ENCODE measurements around the gene ODR4. TPM values are rescaled to one million over a fixed set of nuclear protein-coding genes. Genes with fewer than 3 reads are reported as not detected.

ODR4 gene
- total RNA-seq, 1 experiment from 2014 or later = 7.9 TPM

GRCh38 chr1:186327331-186327730 is 48.3 kb upstream of the ODR4 start:
- H3K4me1 ChIP-seq (ENCODE audit: insufficient read depth, low read length) = no peaks in the 10 kb centered on the region
- no peaks in the 10 kb centered on the region for H3K27me3 ChIP-seq (ENCODE audit: low read length)
- DNase-seq = no peak
- ChIA-PET POLR2A (ENCODE audit: unreplicated experiment) (no interaction called here), CTCF (no interaction called here)
- BruUV-seq (replicated peaks) = no TSS peak
- H2AFZ ChIP-seq (ENCODE audit: low read length) = no peak overlapping the region
- H3K36me3 ChIP-seq (ENCODE audit: low read depth, low read length) = peaks cover 40% of the 10 kb centered on the region
- H3K9me2 ChIP-seq (replicated peaks; ENCODE audit: low read length) = no peaks in the 10 kb centered on the region
- H3K4me3 ChIP-seq (ENCODE audit: low read length) = no peak overlapping the region
- H3K4me2 ChIP-seq (ENCODE audit: low read length) = no peak overlapping the region
- H3K9ac ChIP-seq (ENCODE audit: low read length) = no peak overlapping the region
- no peaks in the 10 kb centered on the region for H3K9me3 ChIP-seq (ENCODE audit: low read length)
- TF ChIP-seq CTCF (conservative IDR thresholded peaks at IDR 0.05; ENCODE audit: low read depth, low read length) = no peak
- no peak for TF ChIP-seq EZH2phosphoT487 (IDR thresholded peaks at IDR 0.05; ENCODE audit: borderline replicate concordance, low read length)
- no peak for TF ChIP-seq EZH2 (IDR thresholded peaks at IDR 0.05; ENCODE audit: low read length, unreplicated experiment)
- H4K20me1 ChIP-seq (ENCODE audit: low read length) = no peaks in the 10 kb centered on the region
- H3K79me2 ChIP-seq (ENCODE audit: low read length) = no peaks in the 10 kb centered on the region
- intact Hi-C loops (cut with micrococcal nuclease) = no loop called here
- H3K27ac ChIP-seq (ENCODE audit: low read length) = no peak overlapping the region
- H3F3A ChIP-seq (ENCODE audit: low read length, unreplicated experiment) = no peaks in the 10 kb centered on the region
- no peak for ATAC-seq

DNA sequence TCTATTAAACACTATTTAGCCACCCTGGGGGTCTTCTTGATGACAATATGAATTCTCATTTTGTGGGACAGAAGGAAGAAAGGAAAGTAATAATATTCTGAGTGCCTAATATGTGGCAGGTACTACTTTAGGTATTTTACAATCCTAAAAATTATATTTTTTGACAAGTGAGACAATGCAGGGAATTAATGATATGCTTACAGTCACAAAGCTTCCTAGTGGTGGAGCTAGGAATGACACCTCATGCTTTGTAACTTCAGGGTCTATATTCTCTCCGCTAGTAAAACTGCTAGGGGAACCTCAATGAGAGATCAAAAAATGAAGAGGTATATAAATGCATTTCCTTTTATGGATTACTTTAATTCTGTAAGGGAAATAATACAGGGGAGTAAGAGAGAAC is 44.9 kb upstream of the ODR4 start:
- H3K9me2 ChIP-seq (replicated peaks; ENCODE audit: low read length) = no peaks in the 10 kb centered on the region
- ATAC-seq (no peak), DNase-seq (peak; percentile 10)
- H3K4me3 ChIP-seq (ENCODE audit: low read length) = no peak overlapping the region
- intact Hi-C loops (cut with micrococcal nuclease) = no loop called here
- no peaks in the 10 kb centered on the region for H3F3A ChIP-seq (ENCODE audit: low read length, unreplicated experiment)
- CTCF ChIA-PET = interaction anchor here (1.0 kb wide), 1 partner anchor 44 kb away, joined by 4 read pairs; the partner anchor contains the start of gene TPR
- no peaks in the 10 kb centered on the region for H3K79me2 ChIP-seq (ENCODE audit: low read length)
- no peaks in the 10 kb centered on the region for H3K27me3 ChIP-seq (ENCODE audit: low read length)
- TF ChIP-seq CTCF (conservative IDR thresholded peaks at IDR 0.05; ENCODE audit: low read depth, low read length) (peak; percentile 44; the same call in 1 of the 2 replicates), EZH2phosphoT487 (IDR thresholded peaks at IDR 0.05; ENCODE audit: borderline replicate concordance, low read length) (no peak), EZH2 (IDR thresholded peaks at IDR 0.05; ENCODE audit: low read length, unreplicated experiment) (no peak)
- no peak overlapping the region for H3K27ac ChIP-seq (ENCODE audit: low read length)
- POLR2A ChIA-PET (ENCODE audit: unreplicated experiment) = no interaction called here
- no TSS peak for BruUV-seq (replicated peaks)
- no peaks in the 10 kb centered on the region for H4K20me1 ChIP-seq (ENCODE audit: low read length)
- H3K4me2 ChIP-seq (ENCODE audit: low read length) = no peak overlapping the region
- peaks cover 55% of the 10 kb centered on the region for H3K36me3 ChIP-seq (ENCODE audit: low read depth, low read length)
- no peak overlapping the region for H2AFZ ChIP-seq (ENCODE audit: low read length)
- no peaks in the 10 kb centered on the region for H3K4me1 ChIP-seq (ENCODE audit: insufficient read depth, low read length)
- H3K9ac ChIP-seq (ENCODE audit: low read length) = no peak overlapping the region
- H3K9me3 ChIP-seq (ENCODE audit: low read length) = no peaks in the 10 kb centered on the region

DNA sequence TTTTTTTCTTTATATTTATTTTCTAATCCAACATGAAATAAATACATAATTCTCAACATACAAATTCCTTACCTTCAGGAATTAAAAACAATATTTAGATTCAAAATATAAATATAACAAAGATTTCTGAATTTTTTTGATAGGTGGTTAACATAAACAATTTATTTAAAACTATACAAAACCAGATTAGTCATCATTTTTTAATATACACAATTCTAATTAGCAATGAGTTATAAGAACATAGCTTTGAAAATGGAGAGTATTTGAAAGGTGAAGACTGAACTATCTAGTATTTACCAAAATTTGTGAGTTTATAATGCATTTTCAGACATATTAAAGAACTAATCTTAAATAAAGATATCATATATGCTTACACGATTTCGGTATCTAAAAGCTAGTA is 38.1 kb upstream of the ODR4 start:
- Histone ChIP-seq H3K4me2 (ENCODE audit: low read length) (no peak overlapping the region), H3F3A (ENCODE audit: low read length, unreplicated experiment) (no peaks in the 10 kb centered on the region), H3K27ac (ENCODE audit: low read length) (no peak overlapping the region), H4K20me1 (ENCODE audit: low read length) (no peaks in the 10 kb centered on the region), H3K9me3 (ENCODE audit: low read length) (no peaks in the 10 kb centered on the region), H3K4me1 (ENCODE audit: insufficient read depth, low read length) (no peaks in the 10 kb centered on the region), H3K36me3 (ENCODE audit: low read depth, low read length) (peaks cover 63% of the 10 kb centered on the region), H3K79me2 (ENCODE audit: low read length) (no peaks in the 10 kb centered on the region), H3K9ac (ENCODE audit: low read length) (no peak overlapping the region), H3K4me3 (ENCODE audit: low read length) (no peak overlapping the region), H3K9me2 (replicated peaks; ENCODE audit: low read length) (no peaks in the 10 kb centered on the region), H2AFZ (ENCODE audit: low read length) (no peak overlapping the region), H3K27me3 (ENCODE audit: low read length) (no peaks in the 10 kb centered on the region)
- intact Hi-C loops (cut with micrococcal nuclease) = no loop called here
- ChIA-PET POLR2A (ENCODE audit: unreplicated experiment) (no interaction called here), CTCF (no interaction called here)
- no TSS peak for BruUV-seq (replicated peaks)
- TF ChIP-seq EZH2phosphoT487 (IDR thresholded peaks at IDR 0.05; ENCODE audit: borderline replicate concordance, low read length) = no peak
- DNase-seq (no peak), ATAC-seq (no peak)

Data from PC-3 (cell line).